WERI-Rb-1 (cell line): Measurements from ENCODE around the gene PSMD4.

Experiments used
- DNase-seq: peaks from one replicate; pipeline ENCODE4 v3.0.0-alpha.2; 2020
- H3K27ac ChIP-seq: fragments of 250-450 bp; sonication (Bioruptor Pico); 2 replicates; pipeline ENCODE4 v1.5.1; 2020; ENCODE audit warnings: mild to moderate bottlenecking, moderate library complexity
- H3K27me3 ChIP-seq: fragments of 250-450 bp; sonication (Bioruptor Pico); 2 replicates; pipeline ENCODE4 v1.5.1; 2021; ENCODE audit warnings: mild to moderate bottlenecking, low read depth, moderate library complexity; ENCODE audit not compliant: insufficient read depth, severe bottlenecking
- H3K36me3 ChIP-seq: fragments of 250-450 bp; sonication (Bioruptor Pico); 2 replicates; pipeline ENCODE4 v1.5.1; 2020; ENCODE audit warnings: mild to moderate bottlenecking, moderate library complexity
- H3K4me3 ChIP-seq: 2 replicates; pipeline ENCODE4 v1.5.1; 2011; ENCODE audit warnings: low read depth, mild to moderate bottlenecking, control low read depth, low read length
- H3K9me3 ChIP-seq: fragments of 250-450 bp; sonication (Bioruptor Pico); 2 replicates; pipeline ENCODE4 v1.5.1; 2021; ENCODE audit warnings: mild to moderate bottlenecking, moderate library complexity; ENCODE audit not compliant: severe bottlenecking
- TF ChIP-seq, protein P1 (sequence below): IDR thresholded peaks from 2 replicates; pipeline ENCODE4 v1.5.1; 2011; ENCODE audit warnings: low read depth, mild to moderate bottlenecking, control low read depth, inconsistent platforms, low read length

PSMD4 gene

DNA sequence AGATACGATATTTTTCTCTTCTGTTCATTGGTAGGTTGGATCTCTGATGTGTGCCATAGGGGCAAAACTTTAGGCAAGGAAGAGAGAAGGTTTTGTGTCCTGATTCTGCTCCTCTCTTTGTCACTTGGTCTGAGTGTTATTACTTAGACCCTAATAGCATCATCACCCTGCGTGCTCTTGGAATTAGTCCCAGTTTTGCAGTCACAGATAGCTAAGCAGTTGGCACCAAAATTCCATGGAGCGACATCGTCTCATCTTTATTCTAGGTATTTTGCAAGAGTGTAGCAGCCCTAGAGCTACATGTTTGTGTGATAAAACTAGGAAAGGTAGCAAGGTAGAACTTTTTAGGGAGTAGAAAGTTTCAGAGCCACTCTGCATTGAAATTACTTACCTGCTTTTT lies 32.4 kb upstream of the PSMD4 start:
- no peak for DNase-seq

DNA sequence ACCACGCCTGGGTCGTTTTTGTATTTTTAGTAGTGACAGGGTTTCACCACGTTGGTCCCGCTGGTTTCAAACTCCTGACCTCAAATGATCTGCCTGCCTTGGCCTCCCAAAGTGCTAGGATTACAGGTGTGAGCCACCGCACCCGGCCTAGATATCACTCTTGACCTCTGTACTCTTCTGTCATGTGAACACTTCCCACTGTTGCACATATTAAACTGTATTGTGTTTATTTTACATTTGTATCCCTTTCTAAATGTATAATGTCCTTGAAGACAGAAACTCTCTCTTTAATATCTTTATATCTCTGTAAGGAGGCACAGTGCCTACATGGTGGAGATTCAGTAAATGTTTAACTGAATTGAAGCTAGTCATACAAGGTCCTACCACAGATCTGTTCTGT lies 19.3 kb upstream of the PSMD4 start:
- Histone ChIP-seq H3K4me3 (no peak overlapping the region), H3K36me3 (peaks cover 100% of the 10 kb centered on the region), H3K27ac (no peak overlapping the region), H3K27me3 (no peaks in the 10 kb centered on the region), H3K9me3 (no peaks in the 10 kb centered on the region)
- DNase-seq = no peak
- TF ChIP-seq, protein P1, sequence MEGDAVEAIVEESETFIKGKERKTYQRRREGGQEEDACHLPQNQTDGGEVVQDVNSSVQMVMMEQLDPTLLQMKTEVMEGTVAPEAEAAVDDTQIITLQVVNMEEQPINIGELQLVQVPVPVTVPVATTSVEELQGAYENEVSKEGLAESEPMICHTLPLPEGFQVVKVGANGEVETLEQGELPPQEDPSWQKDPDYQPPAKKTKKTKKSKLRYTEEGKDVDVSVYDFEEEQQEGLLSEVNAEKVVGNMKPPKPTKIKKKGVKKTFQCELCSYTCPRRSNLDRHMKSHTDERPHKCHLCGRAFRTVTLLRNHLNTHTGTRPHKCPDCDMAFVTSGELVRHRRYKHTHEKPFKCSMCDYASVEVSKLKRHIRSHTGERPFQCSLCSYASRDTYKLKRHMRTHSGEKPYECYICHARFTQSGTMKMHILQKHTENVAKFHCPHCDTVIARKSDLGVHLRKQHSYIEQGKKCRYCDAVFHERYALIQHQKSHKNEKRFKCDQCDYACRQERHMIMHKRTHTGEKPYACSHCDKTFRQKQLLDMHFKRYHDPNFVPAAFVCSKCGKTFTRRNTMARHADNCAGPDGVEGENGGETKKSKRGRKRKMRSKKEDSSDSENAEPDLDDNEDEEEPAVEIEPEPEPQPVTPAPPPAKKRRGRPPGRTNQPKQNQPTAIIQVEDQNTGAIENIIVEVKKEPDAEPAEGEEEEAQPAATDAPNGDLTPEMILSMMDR = no peak

More for the DNA sequence above, 32.4 kb upstream of the PSMD4 start:
- TF ChIP-seq, protein P1 = no peak
- Histone ChIP-seq H3K27ac (no peak overlapping the region), H3K9me3 (no peaks in the 10 kb centered on the region), H3K4me3 (no peak overlapping the region), H3K36me3 (peaks cover 89% of the 10 kb centered on the region), H3K27me3 (no peaks in the 10 kb centered on the region)

GRCh38 chr1:151237678-151238466 lies 16.7 kb upstream of the PSMD4 start:
- Histone ChIP-seq H3K27me3 (no peaks in the 10 kb centered on the region), H3K27ac (no peak overlapping the region), H3K4me3 (no peak overlapping the region), H3K9me3 (no peaks in the 10 kb centered on the region), H3K36me3 (peaks cover 100% of the 10 kb centered on the region)
- DNase-seq = no peak
- TF ChIP-seq, protein P1 = no peak

GRCh38 chr1:151238467-151238739 lies 16.1 kb upstream of the PSMD4 start:
- TF ChIP-seq, protein P1 = no peak
- peaks cover 100% of the 10 kb centered on the region for H3K36me3 ChIP-seq
- H3K27ac ChIP-seq = no peak overlapping the region
- H3K4me3 ChIP-seq = no peak overlapping the region
- no peaks in the 10 kb centered on the region for H3K9me3 ChIP-seq
- no peak for DNase-seq
- H3K27me3 ChIP-seq = no peaks in the 10 kb centered on the region

- no peak for DNase-seq
- TF ChIP-seq, protein P1 = no peak
- peak overlapping the region; percentile 61 for H3K27ac ChIP-seq
- H3K4me3 ChIP-seq = no peak overlapping the region
- no peaks in the 10 kb centered on the region for H3K27me3 ChIP-seq
- H3K9me3 ChIP-seq = no peaks in the 10 kb centered on the region
- peaks cover 99% of the 10 kb centered on the region for H3K36me3 ChIP-seq
These were observed 12.1 kb upstream of the PSMD4 start for GRCh38 chr1:151242442-151242841.

GRCh38 chr1:151243683-151244216 lies 10.8 kb upstream of the PSMD4 start:
- no peaks in the 10 kb centered on the region for H3K9me3 ChIP-seq
- peak overlapping the region; percentile 61 for H3K27ac ChIP-seq
- H3K4me3 ChIP-seq = no peak overlapping the region
- DNase-seq = peak; percentile 82
- H3K36me3 ChIP-seq = peaks cover 99% of the 10 kb centered on the region
- TF ChIP-seq, protein P1 = no peak
- H3K27me3 ChIP-seq = no peaks in the 10 kb centered on the region
